CD4-positive, alpha-beta memory T cell (primary cell): ENCODE measurements around the gene BICRAL. TPM values are rescaled to one million over a fixed set of nuclear protein-coding genes. Genes with fewer than 3 reads are reported as not detected.
"Not testable (repeated sequence)": the region's sequence is repeated elsewhere in the genome, so short reads cannot be mapped to it uniquely, and the experiment has no call there.

Source experiments
- CTCF ChIA-PET: fragments of 350-600 bp; sonication (Branson Sonifier 250); formaldehyde crosslinking; loops from one replicate; lab custom pipeline; 2021; ENCODE audit warnings: inconsistent platforms; ENCODE audit not compliant: partially characterized antibody; lab: Charles Lee
- POLR2A ChIA-PET: fragments of 350-600 bp; sonication (Branson Sonifier 250); formaldehyde crosslinking; loops from one replicate; lab custom pipeline; 2021; ENCODE audit not compliant: partially characterized antibody; lab: Charles Lee
- DNase-seq, 5 donors: peaks; one replicate each; pipeline versions ENCODE4 v3.0.0 to v3.0.0-alpha.2; 2020 to 2022; ENCODE audit warnings: mixed read lengths in 1 of 5
- H3K27ac ChIP-seq: one replicate; pipeline ENCODE4 v1.7.0; 2013; ENCODE audit warnings: low read depth, low read length
- H3K27me3 ChIP-seq: 2 replicates; pipeline ENCODE4 v1.7.0; 2013; ENCODE audit warnings: mild to moderate bottlenecking, low read length, moderate library complexity; ENCODE audit not compliant: insufficient read depth
- H3K36me3 ChIP-seq: 2 replicates; pipeline ENCODE4 v1.7.0; 2013; ENCODE audit warnings: mild to moderate bottlenecking, low read length, moderate library complexity; ENCODE audit not compliant: insufficient read depth
- H3K4me1 ChIP-seq: 2 replicates; pipeline ENCODE4 v1.7.0; 2013; ENCODE audit warnings: mild to moderate bottlenecking, low read length, moderate library complexity; ENCODE audit not compliant: insufficient read depth
- H3K4me3 ChIP-seq, 2 donors: one replicate each; pipeline ENCODE4 v1.7.0; 2013; ENCODE audit warnings: low read length in 2 of 2, mild to moderate bottlenecking in 1 of 2
- H3K9me3 ChIP-seq, 2 donors: one replicate each; pipeline ENCODE4 v1.7.0; 2013; ENCODE audit warnings: low read length in 2 of 2, control low read depth in 1 of 2; ENCODE audit not compliant: control insufficient read depth in 1 of 2
- H3K27ac Mint-ChIP-seq, 7 donors: one replicate each; pipeline ENCODE4 v1.8.0; 2020 to 2021; ENCODE audit warnings: mixed read lengths in 7 of 7, mild to moderate bottlenecking in 6 of 7, inconsistent platforms in 3 of 7, moderate library complexity in 3 of 7
- H3K27me3 Mint-ChIP-seq, 2 donors: one replicate each; pipeline ENCODE4 v1.8.0; 2020 to 2021; ENCODE audit warnings: mixed read lengths in 2 of 2
- H3K36me3 Mint-ChIP-seq, 2 donors: one replicate each; pipeline ENCODE4 v1.8.0; 2020 to 2021; ENCODE audit warnings: mixed read lengths in 2 of 2, inconsistent platforms in 1 of 2, mild to moderate bottlenecking in 1 of 2
- H3K4me1 Mint-ChIP-seq, 4 donors: one replicate each; pipeline ENCODE4 v1.8.0; 2020 to 2021; ENCODE audit warnings: mixed read lengths in 4 of 4, mild to moderate bottlenecking in 1 of 4
- H3K4me3 Mint-ChIP-seq, 8 donors: one replicate each; pipeline ENCODE4 v1.8.0; 2020 to 2021; ENCODE audit warnings: mixed read lengths in 8 of 8, mild to moderate bottlenecking in 7 of 8, moderate library complexity in 6 of 8, inconsistent platforms in 3 of 8
- H3K9me3 Mint-ChIP-seq, 8 donors: one replicate each; pipeline ENCODE4 v1.8.0; 2020 to 2021; ENCODE audit warnings: mixed read lengths in 8 of 8, mild to moderate bottlenecking in 5 of 8, inconsistent platforms in 3 of 8, moderate library complexity in 1 of 8
- intact Hi-C: fragments of 100-400 bp; cut with micrococcal nuclease; formaldehyde crosslinking; loops from one replicate; pipeline ENCODE4 v1.15.1; 2023
- polyA plus RNA-seq, 2 donors: library from polyadenylated mRNA; unstranded; fragments of 300-500 nt; fragmentation: Illumina TruSeq; gene quantifications; one replicate each; pipeline ENCODE4 v1.2.3, GENCODE V29; 2021
- total RNA-seq, 2 experiments: library from RNA; stranded (reverse); gene quantifications; one replicate each; pipeline ENCODE4 v1.2.3, GENCODE V29; 2021

The BICRAL gene, protein sequence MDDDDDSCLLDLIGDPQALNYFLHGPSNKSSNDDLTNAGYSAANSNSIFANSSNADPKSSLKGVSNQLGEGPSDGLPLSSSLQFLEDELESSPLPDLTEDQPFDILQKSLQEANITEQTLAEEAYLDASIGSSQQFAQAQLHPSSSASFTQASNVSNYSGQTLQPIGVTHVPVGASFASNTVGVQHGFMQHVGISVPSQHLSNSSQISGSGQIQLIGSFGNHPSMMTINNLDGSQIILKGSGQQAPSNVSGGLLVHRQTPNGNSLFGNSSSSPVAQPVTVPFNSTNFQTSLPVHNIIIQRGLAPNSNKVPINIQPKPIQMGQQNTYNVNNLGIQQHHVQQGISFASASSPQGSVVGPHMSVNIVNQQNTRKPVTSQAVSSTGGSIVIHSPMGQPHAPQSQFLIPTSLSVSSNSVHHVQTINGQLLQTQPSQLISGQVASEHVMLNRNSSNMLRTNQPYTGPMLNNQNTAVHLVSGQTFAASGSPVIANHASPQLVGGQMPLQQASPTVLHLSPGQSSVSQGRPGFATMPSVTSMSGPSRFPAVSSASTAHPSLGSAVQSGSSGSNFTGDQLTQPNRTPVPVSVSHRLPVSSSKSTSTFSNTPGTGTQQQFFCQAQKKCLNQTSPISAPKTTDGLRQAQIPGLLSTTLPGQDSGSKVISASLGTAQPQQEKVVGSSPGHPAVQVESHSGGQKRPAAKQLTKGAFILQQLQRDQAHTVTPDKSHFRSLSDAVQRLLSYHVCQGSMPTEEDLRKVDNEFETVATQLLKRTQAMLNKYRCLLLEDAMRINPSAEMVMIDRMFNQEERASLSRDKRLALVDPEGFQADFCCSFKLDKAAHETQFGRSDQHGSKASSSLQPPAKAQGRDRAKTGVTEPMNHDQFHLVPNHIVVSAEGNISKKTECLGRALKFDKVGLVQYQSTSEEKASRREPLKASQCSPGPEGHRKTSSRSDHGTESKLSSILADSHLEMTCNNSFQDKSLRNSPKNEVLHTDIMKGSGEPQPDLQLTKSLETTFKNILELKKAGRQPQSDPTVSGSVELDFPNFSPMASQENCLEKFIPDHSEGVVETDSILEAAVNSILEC
- total RNA-seq (10 to 100 TPM; 36.4 to 38.5 TPM), polyA plus RNA-seq (1 to 10 TPM; 2.4 to 6.1 TPM)

DNA sequence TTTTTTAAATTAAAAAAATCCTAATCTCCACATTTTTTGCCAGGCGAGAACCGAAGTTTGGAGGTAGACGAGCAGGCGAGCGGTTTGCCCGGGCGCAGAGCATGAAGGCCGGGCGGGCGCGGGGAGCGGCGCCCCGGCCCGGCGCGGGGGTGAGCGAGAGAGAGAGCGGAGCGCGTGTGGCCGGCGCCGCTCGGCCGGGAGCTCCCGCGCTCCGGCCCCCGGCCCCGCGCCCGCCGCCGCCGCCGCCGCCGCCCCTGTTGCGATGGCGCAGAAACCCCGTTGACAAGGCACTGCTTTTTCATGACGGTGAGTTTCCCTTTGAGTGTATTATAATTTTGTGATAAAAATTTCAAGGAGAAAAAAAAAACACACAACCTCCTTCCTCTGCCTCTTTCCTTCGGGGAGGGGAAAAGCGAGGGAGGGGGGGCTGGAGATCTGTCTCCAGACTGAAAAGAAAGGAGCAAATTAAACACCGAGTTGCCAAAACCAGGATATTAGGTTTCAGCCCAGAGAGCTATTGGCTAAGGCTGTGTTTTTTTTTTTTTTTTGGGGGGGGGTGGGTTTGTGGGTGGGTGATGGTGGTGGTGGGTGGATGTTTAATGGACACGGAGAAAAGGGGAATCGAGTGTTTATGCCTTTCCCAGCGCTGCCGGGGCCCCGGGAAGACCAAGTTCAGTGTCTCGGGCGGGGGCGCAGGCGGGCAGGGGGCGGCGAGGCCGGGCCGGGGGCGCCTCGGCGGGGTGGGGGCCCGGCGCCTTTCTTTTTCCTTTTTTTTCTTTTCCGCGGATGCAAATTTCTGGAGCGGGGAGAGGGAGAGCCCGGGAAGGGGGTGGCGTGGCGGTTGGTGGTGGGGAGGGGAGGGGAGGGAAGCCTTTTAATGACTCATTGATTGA is at the start of gene BICRAL:
Gene BICRAL, plus strand, starts transcription at position 257 of the 893 bp plus-strand sequence. CDS start 39,971 bp downstream, outside the sequence.
- no peaks in the 10 kb centered on the region for H3K36me3 ChIP-seq
- H3K9me3 ChIP-seq: no peaks in the 10 kb centered on the region
- Mint-ChIP-seq H3K4me3 (peak within 1 kb of the TSS; percentile 95 to 100 (median 99)), H3K27me3 (peaks cover 0 to 1% of the 10 kb centered on the region in 2 donors), H3K27ac (peak within 1 kb of the TSS in 6 of 7 donors; percentile 100), H3K4me1 (peaks cover 26 to 53% (median 35%) of the 10 kb centered on the region in 4 donors), H3K9me3 (peaks cover 0 to 2% (median 0%) of the 10 kb centered on the region in 8 donors), H3K36me3 (peaks cover 0 to 29% of the 10 kb centered on the region in 2 donors)
- ChIA-PET POLR2A (interaction anchor here (0.5 to 34.2 kb wide), 41 partner anchors 8 to 1466 kb away, joined by 3 to 1692 read pairs (median 5); partner anchors contain the start of genes ABCC10, CNPY3, KLHDC3 and MEA1), CTCF (interaction anchor here (1.0 to 3.0 kb wide), 6 partner anchors 10 to 120 kb away, joined by 3 to 11 read pairs (median 4); partner anchors contain the start of gene TBCC)
- no peaks in the 10 kb centered on the region for H3K27me3 ChIP-seq
- intact Hi-C loops: loop anchor here (1.0 to 5.0 kb wide), 3 partner anchors 11 to 390 kb away; partner anchors contain the start of genes SRF and TBCC
- peaks cover 68% of the 10 kb centered on the region for H3K4me1 ChIP-seq
- H3K4me3 ChIP-seq: peak within 1 kb of the TSS; percentile 68 to 88
- peak within 1 kb of the TSS; percentile 100 for H3K27ac ChIP-seq
- peak; percentile 79 to 85 (median 81) for DNase-seq

DNA sequence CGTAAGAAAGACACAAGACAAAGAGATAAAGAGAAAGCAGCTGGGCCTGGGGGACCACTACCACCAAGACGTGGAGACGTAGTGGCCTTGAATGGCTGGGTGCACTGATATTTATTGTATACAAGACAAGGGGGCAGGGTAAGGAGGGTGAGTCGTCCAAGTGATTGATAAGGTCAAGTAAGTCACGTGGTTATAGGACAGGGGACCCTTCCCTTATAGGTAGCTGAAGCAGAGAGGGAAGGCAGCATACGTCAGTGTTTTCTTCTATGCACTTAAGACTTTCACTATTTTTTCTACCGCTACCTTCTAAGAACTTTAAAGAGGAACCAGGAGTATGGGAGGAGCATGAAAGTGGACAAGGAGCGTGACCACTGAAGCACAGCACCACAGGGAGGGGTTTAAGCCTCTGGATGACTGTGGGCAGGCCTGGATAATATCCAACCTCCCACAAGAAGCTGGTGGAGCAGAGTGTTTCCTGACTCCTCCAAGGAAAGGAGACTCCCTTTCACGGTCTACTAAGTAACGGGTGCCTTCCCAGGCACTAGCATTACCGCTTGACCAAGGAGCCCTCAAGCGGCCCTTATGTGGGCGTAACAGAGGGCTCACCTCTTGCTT is 47.9 kb upstream of the BICRAL start:
- DNase-seq, H3K36me3 Mint-ChIP-seq, H3K4me1 Mint-ChIP-seq: not testable (repeated sequence)

DNA sequence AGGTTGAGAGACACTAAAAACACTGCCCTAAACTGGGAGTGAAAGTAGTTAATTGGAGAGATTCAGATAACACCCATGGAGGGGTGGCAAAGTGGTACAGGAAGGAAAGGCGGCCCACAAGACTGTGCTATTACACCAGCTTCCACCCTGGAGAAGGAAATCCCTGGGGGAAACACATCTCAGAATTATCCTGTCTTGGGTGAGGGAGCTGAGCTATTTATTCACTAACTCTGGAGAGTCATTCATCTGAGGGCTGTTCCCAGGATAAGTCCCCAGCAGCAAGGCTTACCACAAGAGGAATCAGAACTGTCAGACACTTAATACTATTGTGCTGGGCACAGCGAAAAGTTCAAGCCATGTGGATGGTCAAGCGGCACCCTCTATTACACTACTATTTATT is 45.9 kb upstream of the BICRAL start:
- Mint-ChIP-seq H3K36me3 (no peaks in the 10 kb centered on the region), H3K4me1 (no peaks in the 10 kb centered on the region), H3K4me3 (no peak overlapping the region), H3K27me3 (no peaks in the 10 kb centered on the region), H3K27ac (no peak overlapping the region), H3K9me3 (peaks cover 0 to 1% (median 0%) of the 10 kb centered on the region in 8 donors)
- Histone ChIP-seq H3K27ac (no peak overlapping the region), H3K36me3 (no peaks in the 10 kb centered on the region), H3K4me3 (no peak overlapping the region), H3K4me1 (no peaks in the 10 kb centered on the region), H3K9me3 (no peaks in the 10 kb centered on the region), H3K27me3 (no peaks in the 10 kb centered on the region)
- intact Hi-C loops: no loop called here
- CTCF ChIA-PET: no interaction called here
- DNase-seq: no peak
- POLR2A ChIA-PET: interaction anchor here (1.8 kb wide), 1 partner anchor 10 kb away, joined by 7 read pairs; the partner anchor contains the start of gene TBCC

More for the DNA sequence above, 47.9 kb upstream of the BICRAL start:
- H3K9me3 Mint-ChIP-seq, H3K9me3 ChIP-seq, H3K36me3 ChIP-seq, H3K27me3 Mint-ChIP-seq, H3K4me1 ChIP-seq, H3K4me3 Mint-ChIP-seq, intact Hi-C loops, CTCF ChIA-PET, H3K27me3 ChIP-seq, H3K27ac ChIP-seq, H3K4me3 ChIP-seq: not testable (repeated sequence)
- H3K27ac Mint-ChIP-seq: peak overlapping the region in 3 of 7 donors; percentile 37 to 68 (median 38)
- POLR2A ChIA-PET: interaction anchor here (0.6 to 4.1 kb wide), 5 partner anchors 11 to 185 kb away, joined by 3 to 32 read pairs (median 4); partner anchors contain the start of gene TBCC

DNA sequence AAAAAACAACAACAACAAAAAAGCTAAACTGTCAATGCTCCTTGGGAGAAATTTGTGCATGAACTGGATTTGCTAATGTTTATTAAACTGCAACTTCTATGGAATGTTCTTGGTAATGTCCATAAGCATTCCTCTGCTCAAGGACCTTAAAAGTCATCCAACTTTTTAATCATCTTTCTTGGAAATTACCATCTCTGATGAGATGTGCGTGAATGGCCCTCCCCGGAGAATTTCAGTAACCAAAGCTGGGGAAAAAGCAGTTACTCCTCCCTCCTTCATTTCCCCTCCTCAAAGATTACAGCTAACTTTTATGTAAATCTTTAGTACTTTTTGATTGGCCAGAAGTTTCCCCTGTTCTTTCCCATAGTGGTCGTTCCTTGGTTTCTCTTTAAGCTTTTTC is 41.1 kb upstream of the BICRAL start:
- H3K36me3 ChIP-seq: no peaks in the 10 kb centered on the region
- Mint-ChIP-seq H3K9me3 (peaks cover 0 to 12% (median 7%) of the 10 kb centered on the region in 8 donors), H3K4me1 (peaks cover under 1 to 21% (median 14%) of the 10 kb centered on the region in 4 donors), H3K27me3 (no peaks in the 10 kb centered on the region), H3K36me3 (peaks cover 4 to 5% of the 10 kb centered on the region in 2 donors), H3K27ac (peak overlapping the region in 1 of 7 donors; percentile 59), H3K4me3 (no peak overlapping the region)
- intact Hi-C loops: no loop called here
- ChIA-PET POLR2A (interaction anchor here (0.9 to 1.9 kb wide), 7 partner anchors 11 to 150 kb away, joined by 3 to 6 read pairs (median 3); a partner anchor contains a TSS), CTCF (interaction anchor here (0.7 to 1.9 kb wide), 4 partner anchors 14 to 86 kb away, joined by 3 to 9 read pairs (median 4); partner anchors contain the start of gene PRPH2)
- H3K4me3 ChIP-seq: no peak overlapping the region
- DNase-seq: no peak
- H3K27me3 ChIP-seq: no peaks in the 10 kb centered on the region
- H3K9me3 ChIP-seq: no peaks in the 10 kb centered on the region
- H3K4me1 ChIP-seq: peaks cover 17% of the 10 kb centered on the region
- no peak overlapping the region for H3K27ac ChIP-seq

DNA sequence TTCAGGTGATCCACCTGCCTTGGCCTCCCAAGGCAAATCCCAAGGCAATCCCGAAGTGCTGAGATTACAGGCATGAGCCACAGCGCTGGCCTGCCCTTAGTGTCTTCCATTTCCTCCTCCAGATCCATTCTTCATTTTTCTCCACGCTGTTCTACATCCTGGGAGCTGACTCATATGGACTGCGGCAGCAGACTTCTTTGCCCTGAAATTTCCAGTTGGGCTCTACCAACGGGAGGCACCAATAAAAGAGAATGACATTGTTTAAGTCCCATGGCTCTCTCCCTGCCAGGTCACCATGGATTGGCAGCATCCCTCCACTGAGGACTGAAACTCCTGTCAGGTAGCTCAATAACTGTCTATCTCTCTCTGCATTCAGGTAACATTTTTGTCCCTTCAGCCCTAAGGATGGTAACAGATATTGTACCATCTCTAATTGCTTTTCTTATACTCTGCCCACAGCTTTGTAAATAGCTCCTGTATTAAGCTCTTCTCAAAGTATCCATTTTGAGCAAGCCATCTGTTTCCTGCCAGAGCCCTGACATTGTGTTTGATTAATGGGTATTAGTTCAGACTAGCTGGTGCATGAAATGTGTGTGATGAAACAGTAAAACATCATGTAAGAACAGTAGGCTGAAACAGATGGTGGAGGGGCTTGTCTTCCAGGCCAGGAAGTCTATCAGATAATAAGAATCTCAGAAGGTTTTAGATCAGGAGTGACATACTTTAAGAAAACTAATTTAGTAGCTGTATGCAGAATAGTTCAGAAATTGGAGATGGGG is 39.5 kb upstream of the BICRAL start:
- CTCF ChIA-PET: interaction anchor here (1.2 to 2.2 kb wide), 5 partner anchors 12 to 487 kb away, joined by 3 to 11 read pairs (median 4); partner anchors contain the start of genes DNPH1 and RPL7L1
- peaks cover 0 to 15% (median 9%) of the 10 kb centered on the region in 8 donors for H3K9me3 Mint-ChIP-seq
- no peak for DNase-seq
- no peaks in the 10 kb centered on the region for H3K27me3 Mint-ChIP-seq
- POLR2A ChIA-PET: interaction anchor here (0.9 to 12.3 kb wide), 6 partner anchors 10 to 187 kb away, joined by 3 to 1692 read pairs (median 6); partner anchors contain the start of genes BICRAL, CNPY3 and RPL7L1
- no peaks in the 10 kb centered on the region for H3K9me3 ChIP-seq
- peak overlapping the region in 6 of 7 donors; percentile 2 to 78 (median 40) for H3K27ac Mint-ChIP-seq
- peaks cover 17% of the 10 kb centered on the region for H3K4me1 ChIP-seq
- no peaks in the 10 kb centered on the region for H3K36me3 ChIP-seq
- no peak overlapping the region for H3K27ac ChIP-seq
- H3K4me3 ChIP-seq: no peak overlapping the region
- peak overlapping the region in 7 of 8 donors; percentile 18 to 75 (median 44) for H3K4me3 Mint-ChIP-seq
- no peaks in the 10 kb centered on the region for H3K27me3 ChIP-seq
- intact Hi-C loops: no loop called here
- peaks cover 3 to 30% (median 17%) of the 10 kb centered on the region in 4 donors for H3K4me1 Mint-ChIP-seq
- H3K36me3 Mint-ChIP-seq: peaks cover 8 to 10% of the 10 kb centered on the region in 2 donors
